ENCODE measurements around the gene PRICKLE3. TPM values are rescaled to one million over a fixed set of nuclear protein-coding genes. Genes with fewer than 3 reads are reported as not detected.

The PRICKLE3 gene
- total RNA-seq, 1 donor: 6.9 TPM

DNA sequence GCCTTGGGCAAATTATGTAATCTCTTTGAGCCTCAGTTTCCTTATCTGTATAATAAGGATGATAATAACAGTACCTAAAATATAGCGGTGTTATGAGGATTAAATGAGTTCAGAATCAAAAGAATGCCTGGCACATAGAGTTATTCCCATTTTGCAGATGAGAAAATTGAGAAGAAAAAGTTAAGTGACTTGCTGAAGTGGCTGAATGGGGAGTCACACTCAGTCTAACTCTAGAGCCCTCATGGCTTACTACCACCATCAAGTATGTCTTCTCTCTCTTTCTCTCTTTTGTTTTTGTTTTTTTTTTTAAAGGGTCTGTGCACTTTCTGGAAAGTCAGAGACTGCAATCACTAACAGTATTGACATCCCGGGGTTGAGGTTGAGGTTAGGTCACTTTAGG, 46.4 kb upstream of the PRICKLE3 start:
- Histone ChIP-seq H3K4me1 (ENCODE audit: insufficient read depth, low read length) (no peaks in the 10 kb centered on the region), H3K9me3 (ENCODE audit: low read depth, low read length) (no peaks in the 10 kb centered on the region), H3K27ac (ENCODE audit: low read depth, low read length) (no peak overlapping the region), H3K27me3 (ENCODE audit: insufficient read depth, low read length) (no peaks in the 10 kb centered on the region), H3K4me2 (ENCODE audit: insufficient read depth, low read length) (no peak overlapping the region), H3K36me3 (ENCODE audit: insufficient read depth, low read length) (no peaks in the 10 kb centered on the region), H3K79me2 (ENCODE audit: insufficient read depth, low read length) (peaks cover 2% of the 10 kb centered on the region), H2AFZ (ENCODE audit: low read length) (no peak overlapping the region), H3K4me3 (ENCODE audit: insufficient read depth, low read length) (no peak overlapping the region), H4K20me1 (ENCODE audit: insufficient read depth, low read length) (no peaks in the 10 kb centered on the region)
- TF ChIP-seq, protein P1, sequence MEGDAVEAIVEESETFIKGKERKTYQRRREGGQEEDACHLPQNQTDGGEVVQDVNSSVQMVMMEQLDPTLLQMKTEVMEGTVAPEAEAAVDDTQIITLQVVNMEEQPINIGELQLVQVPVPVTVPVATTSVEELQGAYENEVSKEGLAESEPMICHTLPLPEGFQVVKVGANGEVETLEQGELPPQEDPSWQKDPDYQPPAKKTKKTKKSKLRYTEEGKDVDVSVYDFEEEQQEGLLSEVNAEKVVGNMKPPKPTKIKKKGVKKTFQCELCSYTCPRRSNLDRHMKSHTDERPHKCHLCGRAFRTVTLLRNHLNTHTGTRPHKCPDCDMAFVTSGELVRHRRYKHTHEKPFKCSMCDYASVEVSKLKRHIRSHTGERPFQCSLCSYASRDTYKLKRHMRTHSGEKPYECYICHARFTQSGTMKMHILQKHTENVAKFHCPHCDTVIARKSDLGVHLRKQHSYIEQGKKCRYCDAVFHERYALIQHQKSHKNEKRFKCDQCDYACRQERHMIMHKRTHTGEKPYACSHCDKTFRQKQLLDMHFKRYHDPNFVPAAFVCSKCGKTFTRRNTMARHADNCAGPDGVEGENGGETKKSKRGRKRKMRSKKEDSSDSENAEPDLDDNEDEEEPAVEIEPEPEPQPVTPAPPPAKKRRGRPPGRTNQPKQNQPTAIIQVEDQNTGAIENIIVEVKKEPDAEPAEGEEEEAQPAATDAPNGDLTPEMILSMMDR (IDR thresholded peaks at IDR 0.05; ENCODE audit: extremely low read depth, low read depth, low read length): no peak
- DNase-seq (ENCODE audit: insufficient read length, low spot score, missing footprints): no peak

DNA sequence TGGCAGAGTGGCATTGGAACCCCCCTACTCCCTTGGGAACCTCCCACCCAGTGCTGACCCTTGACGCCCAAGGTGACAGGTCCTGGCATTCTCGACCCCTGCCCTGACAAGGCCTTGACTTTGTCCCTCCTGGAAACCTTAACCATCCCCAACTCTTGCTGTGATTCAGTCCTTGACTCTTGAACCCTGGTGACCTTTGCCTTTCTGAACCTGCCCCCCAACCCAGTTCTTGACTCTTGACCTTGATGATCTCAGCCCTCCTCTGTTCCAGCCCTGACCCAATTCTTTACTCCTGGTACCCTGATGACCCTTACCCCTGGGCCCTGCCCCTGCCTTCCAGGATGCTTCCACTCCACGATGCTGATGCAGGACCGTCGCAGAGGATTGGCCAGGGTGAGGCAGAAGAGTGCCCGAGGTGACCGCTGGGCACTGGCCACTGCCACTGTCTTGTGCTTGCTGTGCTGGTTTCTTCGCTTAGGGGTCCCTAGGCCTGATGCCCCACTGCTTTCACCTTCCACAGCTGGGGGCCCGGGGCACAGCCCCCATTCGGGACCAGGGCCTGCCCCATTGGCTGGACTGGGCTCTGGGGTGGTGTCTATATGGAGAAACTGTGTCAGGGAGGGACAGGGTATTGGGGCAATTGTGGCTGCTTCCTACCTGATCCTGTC, 45.3 kb upstream of the PRICKLE3 start:
- H3K36me3 ChIP-seq (ENCODE audit: insufficient read depth, low read length): no peaks in the 10 kb centered on the region
- H3K4me3 ChIP-seq (ENCODE audit: insufficient read depth, low read length): no peak overlapping the region
- H3K79me2 ChIP-seq (ENCODE audit: insufficient read depth, low read length): peaks cover 2% of the 10 kb centered on the region
- H2AFZ ChIP-seq (ENCODE audit: low read length): no peak overlapping the region
- no peak overlapping the region for H3K4me2 ChIP-seq (ENCODE audit: insufficient read depth, low read length)
- no peaks in the 10 kb centered on the region for H3K27me3 ChIP-seq (ENCODE audit: insufficient read depth, low read length)
- no peaks in the 10 kb centered on the region for H3K4me1 ChIP-seq (ENCODE audit: insufficient read depth, low read length)
- peak; percentile 66 for DNase-seq (ENCODE audit: insufficient read length, low spot score, missing footprints)
- H3K27ac ChIP-seq (ENCODE audit: low read depth, low read length): no peak overlapping the region
- no peaks in the 10 kb centered on the region for H3K9me3 ChIP-seq (ENCODE audit: low read depth, low read length)
- H4K20me1 ChIP-seq (ENCODE audit: insufficient read depth, low read length): no peaks in the 10 kb centered on the region
- TF ChIP-seq, protein P1 (IDR thresholded peaks at IDR 0.05; ENCODE audit: extremely low read depth, low read depth, low read length): no peak

DNA sequence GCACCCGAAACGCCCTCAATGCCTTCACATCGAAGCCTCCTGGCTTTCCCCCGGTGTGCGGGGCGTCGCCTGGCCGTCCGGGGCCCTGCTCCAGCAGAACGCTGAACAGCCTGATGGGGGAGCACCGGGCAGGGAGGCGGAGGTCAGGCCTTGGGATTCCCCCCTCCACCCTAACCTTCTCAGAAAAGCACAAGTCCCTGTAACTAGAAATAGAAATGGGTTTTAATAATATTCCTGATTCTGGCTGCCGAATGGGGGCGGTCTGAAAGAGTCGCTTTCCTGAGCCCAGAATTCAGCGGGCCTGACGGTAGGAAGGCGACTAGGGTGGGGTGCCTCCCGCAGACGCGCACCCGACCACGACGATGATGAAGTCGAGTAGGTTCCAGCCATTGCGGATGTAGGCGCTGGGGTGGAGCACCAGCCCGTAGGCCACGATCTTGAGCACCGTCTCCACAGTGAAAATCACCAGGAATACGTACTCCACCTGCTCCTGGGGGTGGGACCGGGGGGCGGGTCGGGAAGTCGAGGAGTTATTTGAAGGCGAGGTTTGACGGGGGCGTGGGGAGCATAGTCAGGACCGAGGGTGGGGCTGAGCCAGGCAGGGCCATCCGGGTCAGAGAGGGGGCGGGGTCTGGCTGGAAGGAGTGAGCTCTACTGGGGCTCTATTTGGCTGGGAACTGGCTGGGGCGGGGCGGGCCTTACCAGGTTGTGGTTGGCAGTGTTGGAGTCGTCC, 44.5 kb upstream of the PRICKLE3 start:
- H3K36me3 ChIP-seq (ENCODE audit: insufficient read depth, low read length): no peaks in the 10 kb centered on the region
- H3K4me2 ChIP-seq (ENCODE audit: insufficient read depth, low read length): peak overlapping the region; percentile 58
- no peaks in the 10 kb centered on the region for H3K9me3 ChIP-seq (ENCODE audit: low read depth, low read length)
- no peaks in the 10 kb centered on the region for H3K27me3 ChIP-seq (ENCODE audit: insufficient read depth, low read length)
- no peaks in the 10 kb centered on the region for H3K4me1 ChIP-seq (ENCODE audit: insufficient read depth, low read length)
- H4K20me1 ChIP-seq (ENCODE audit: insufficient read depth, low read length): no peaks in the 10 kb centered on the region
- peak; percentile 87 for DNase-seq (ENCODE audit: insufficient read length, low spot score, missing footprints)
- peak overlapping the region; percentile 70 for H2AFZ ChIP-seq (ENCODE audit: low read length)
- TF ChIP-seq, protein P1 (IDR thresholded peaks at IDR 0.05; ENCODE audit: extremely low read depth, low read depth, low read length): no peak
- H3K79me2 ChIP-seq (ENCODE audit: insufficient read depth, low read length): no peaks in the 10 kb centered on the region
- no peak overlapping the region for H3K27ac ChIP-seq (ENCODE audit: low read depth, low read length)
- peak overlapping the region; percentile 42 for H3K4me3 ChIP-seq (ENCODE audit: insufficient read depth, low read length)

DNA sequence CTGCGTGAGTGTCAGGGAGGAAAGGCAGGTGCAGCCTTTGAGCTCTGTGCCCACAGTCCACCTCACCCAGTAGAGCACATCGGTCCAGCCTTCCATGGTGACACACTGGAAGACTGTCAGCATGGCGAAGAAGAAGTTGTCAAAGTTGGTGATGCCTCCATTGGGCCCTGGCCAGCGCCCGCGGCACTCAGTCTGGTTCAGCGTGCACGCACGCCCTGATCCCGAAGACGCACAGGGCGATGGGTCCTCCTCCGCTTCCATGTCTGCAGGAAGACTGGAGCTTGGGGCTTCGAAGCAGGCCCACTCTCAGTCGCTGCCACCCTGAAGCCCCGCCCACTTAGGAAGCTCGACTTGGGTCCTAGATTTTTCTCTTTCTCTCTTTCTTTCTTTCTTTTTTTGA, 42.0 kb upstream of the PRICKLE3 start:
- Histone ChIP-seq H3K27ac (ENCODE audit: low read depth, low read length) (no peak overlapping the region), H3K79me2 (ENCODE audit: insufficient read depth, low read length) (no peaks in the 10 kb centered on the region), H3K27me3 (ENCODE audit: insufficient read depth, low read length) (peaks cover 2% of the 10 kb centered on the region), H3K4me1 (ENCODE audit: insufficient read depth, low read length) (no peaks in the 10 kb centered on the region), H3K36me3 (ENCODE audit: insufficient read depth, low read length) (no peaks in the 10 kb centered on the region), H3K4me3 (ENCODE audit: insufficient read depth, low read length) (no peak overlapping the region), H3K9me3 (ENCODE audit: low read depth, low read length) (no peaks in the 10 kb centered on the region), H2AFZ (ENCODE audit: low read length) (no peak overlapping the region), H4K20me1 (ENCODE audit: insufficient read depth, low read length) (no peaks in the 10 kb centered on the region), H3K4me2 (ENCODE audit: insufficient read depth, low read length) (no peak overlapping the region)
- TF ChIP-seq, protein P1 (IDR thresholded peaks at IDR 0.05; ENCODE audit: extremely low read depth, low read depth, low read length): no peak
- no peak for DNase-seq (ENCODE audit: insufficient read length, low spot score, missing footprints)

All from osteoblast (primary cell).